GM18858 (cell line): Measurements from ENCODE around the gene SAFB2.

ENCODE experiments used
- ATAC-seq: cut with Tn5 transposase; IDR thresholded peaks from one replicate; pipeline ENCODE4 v1.9.1; 2021; ENCODE audit not compliant: unreplicated experiment

The SAFB2 gene

GRCh38 chr19:5585461-5586299, 36.9 kb downstream of the SAFB2 start:
- ATAC-seq, result no peak

DNA sequence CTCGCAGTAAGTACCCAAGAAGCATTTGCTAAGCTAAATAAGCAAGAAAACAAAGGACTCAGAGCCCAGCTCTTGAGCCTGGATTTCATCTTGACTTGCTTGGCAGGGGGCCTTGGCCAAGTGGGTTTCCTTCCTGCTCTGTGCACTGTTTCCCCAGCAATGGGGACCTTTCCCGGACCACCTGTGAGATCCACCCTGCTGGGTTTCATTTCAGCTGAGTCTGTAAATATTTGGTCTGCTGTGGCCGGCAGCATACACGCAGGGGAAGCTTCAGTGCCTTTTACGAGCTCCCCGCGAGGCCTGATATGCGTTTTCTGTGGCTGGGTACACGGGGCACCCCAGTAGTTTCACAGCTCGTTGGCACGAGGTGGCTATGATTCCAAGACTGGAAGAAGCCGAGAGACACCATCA, 42.4 kb downstream of the SAFB2 start:
- ATAC-seq, result no peak

GRCh38 chr19:5579697-5580096, 42.9 kb downstream of the SAFB2 start:
- ATAC-seq, result no peak

DNA sequence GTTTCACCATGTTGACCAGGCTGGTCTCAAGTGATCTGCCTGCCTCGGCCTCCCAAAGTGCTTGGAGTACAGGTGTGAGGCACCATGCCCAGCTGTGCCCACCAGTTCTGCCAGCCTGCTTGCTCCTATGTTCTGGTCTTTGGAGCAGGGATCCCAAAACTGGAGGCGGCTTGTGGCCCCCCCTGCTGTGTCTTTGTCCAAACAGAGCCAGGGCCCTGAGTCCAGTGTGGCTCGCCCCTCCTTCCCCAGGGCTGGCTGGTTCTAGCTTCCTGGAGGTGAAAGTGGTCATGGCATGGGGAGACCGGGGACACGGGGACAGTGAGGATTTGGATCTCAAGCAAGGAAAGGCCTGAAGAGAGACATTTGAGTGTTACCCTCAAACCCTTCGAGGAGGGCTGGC, 43.3 kb downstream of the SAFB2 start:
- no peak for ATAC-seq

DNA sequence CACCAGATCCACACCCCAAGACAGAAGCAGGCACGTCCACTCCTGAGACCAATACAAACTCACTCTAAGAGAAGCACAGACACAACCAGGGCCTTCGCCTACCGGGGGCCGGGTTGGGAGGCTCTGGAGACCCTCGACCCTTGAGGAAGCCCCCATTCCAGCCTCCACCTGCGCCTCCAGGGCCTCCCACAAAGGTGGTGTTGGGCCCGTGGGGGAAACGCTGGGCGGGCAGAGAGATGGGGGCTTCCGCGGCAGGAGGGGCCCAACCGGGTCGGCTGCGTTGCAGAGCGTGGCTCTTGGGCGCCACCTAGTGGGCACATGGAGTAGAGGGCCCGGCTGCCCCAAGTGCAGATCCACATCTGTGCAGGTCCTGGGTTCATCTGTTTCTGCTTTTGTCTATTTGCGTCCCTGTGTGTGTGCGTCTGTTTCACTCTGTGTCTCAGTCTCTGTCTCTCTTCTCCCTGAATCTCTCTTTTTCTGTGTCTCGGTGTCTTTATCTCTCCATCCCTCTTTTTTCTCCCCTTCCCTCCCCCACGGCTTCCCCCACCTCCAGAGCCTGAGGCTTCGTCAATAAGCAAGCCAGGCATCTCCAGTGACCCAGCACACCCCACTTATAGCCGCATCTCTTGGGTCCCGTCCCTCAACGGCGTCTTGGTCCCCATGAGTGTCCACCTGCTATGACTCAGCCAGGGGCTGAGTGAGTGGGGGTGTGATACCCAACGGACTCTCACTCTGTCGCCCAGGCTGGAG, 44.3 kb downstream of the SAFB2 start:
- no peak for ATAC-seq

- no peak for ATAC-seq
These were observed 47.0 kb downstream of the SAFB2 start for GRCh38 chr19:5575590-5575989.

DNA sequence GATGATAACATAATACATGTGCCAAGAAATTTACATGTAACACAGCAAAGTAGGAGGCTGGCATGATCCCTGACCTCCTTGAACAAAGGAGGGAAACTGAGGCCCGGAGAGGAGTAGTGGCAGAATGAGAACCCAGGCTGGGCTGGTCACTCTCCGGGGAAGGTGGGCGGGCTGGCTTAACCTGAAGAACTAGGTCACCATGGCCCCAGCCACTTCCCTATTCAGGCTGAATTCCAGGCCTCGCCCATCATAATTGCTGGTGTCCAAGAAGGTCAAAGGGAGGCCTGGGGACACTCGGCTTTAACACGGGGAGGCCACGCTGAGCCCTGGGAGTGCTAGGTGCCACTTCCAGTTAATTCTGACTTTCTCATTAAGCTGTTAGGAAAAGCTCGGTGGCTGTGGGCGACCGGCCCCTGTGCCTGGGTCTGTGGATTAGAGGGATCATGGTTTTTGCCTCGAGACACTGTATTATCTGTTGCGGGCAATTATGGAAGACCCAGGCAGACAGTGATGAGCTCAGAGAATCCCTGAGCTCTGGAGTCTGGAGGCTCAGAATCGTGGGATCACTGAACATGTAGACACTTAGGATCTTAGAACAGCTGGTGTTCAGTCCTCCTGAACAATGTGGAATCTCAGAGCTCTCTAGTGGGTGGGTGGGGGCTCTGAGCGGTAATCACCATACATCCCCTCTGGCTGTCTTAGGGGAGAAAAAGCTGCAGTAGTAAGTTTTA, 49.9 kb downstream of the SAFB2 start:
- ATAC-seq, result no peak

- no peak for ATAC-seq
These were observed 50.8 kb downstream of the SAFB2 start for GRCh38 chr19:5571777-5572176.

DNA sequence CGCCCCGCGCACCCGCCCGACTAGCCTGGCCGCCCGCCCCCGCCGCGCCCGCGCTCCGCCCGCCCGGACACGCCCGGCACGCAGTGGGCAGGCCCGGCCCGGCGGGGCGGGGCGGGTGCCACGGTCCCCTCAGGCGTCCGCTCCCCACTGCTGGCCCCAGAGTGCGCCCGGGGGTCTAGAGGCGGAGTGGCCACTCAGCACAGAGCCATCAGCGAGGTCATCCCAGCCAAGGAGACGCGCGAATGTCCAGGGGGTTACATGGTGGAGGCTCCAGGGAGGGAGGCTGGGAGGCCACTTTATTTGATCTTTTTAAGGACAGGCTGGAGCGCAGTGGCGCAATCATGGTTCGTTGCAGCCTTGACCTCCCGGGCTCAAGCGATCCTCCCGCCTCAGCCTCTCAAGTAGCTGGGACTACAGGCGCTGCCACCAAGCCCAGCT, 54.6 kb downstream of the SAFB2 start:
- ATAC-seq, result no peak

- ATAC-seq, result no peak
These were observed 55.1 kb downstream of the SAFB2 start, which contains the start of gene TINCR for GRCh38 chr19:5567360-5567969. TINCR (minus strand) TSS chr19:5567953.

GRCh38 chr19:5564930-5565329, 57.6 kb downstream of the SAFB2 start:
- ATAC-seq, result no peak

GRCh38 chr19:5563935-5564612, 58.5 kb downstream of the SAFB2 start:
- no peak for ATAC-seq

DNA sequence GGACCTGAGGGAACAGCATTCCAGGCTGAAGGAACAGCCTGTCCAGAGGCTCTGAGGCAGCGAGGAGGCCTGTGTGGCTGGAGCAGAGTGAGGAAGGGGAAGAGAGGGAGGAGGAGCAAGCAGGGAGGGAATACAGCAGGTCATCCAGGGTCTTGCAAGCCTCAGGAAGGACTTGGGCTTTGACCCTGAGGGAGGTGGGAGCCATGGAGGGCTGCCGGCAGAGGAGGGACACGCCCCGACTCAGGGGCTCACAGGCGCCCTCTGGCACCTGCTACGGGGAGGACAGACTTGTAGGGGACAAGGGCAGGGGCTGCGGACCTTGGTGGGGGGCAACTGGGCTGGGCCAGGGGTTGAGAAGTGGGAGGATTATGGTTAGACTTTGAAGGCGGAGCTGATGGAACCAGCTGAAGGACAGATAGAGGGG, 59.6 kb downstream of the SAFB2 start:
- ATAC-seq, result no peak

GRCh38 chr19:5562280-5562679, 60.3 kb downstream of the SAFB2 start:
- ATAC-seq, result no peak

- ATAC-seq, result no peak
These were observed 61.0 kb downstream of the SAFB2 start for GRCh38 chr19:5561559-5561958.

DNA sequence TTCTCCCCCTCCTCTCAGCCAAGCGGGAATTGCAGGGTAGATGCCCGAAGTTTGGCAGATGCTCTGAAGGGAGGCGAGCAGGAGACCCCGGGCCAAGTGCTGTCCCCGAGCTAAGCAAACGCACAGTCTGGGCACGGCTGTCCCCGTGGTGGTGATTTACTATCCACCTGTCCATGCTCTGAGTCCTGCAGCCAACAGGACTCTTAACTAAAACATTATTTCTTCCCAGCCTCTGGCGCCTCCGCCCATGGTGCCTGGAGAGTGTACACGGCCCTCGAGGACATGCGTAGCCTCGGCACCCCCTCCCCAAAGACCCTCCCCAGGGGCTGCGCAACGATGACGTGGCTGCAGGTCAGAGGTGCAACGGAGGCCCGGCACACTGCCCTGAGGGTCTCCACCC, 62.4 kb downstream of the SAFB2 start:
- no peak for ATAC-seq

DNA sequence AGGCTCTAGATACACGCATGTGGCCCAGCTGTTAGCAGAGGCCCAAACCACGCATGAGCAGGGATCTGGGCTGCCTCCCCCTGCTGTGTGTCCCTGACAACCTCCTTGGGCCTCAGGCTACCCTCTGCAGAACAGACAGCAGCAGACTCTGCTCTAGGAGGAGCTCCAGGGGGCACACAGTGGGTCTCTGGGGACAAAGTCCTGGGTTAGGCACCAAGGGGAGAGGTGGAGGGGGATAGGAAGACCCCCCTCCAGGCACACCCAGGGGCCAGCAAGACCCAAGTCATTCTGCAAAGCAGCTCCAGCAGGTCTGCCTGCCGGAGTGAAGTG, 62.8 kb downstream of the SAFB2 start:
- ATAC-seq, result no peak

GRCh38 chr19:5558101-5558621, 64.4 kb downstream of the SAFB2 start:
- ATAC-seq, result no peak

GRCh38 chr19:5557691-5558090, 64.9 kb downstream of the SAFB2 start:
- no peak for ATAC-seq

GRCh38 chr19:5554828-5555227, 67.7 kb downstream of the SAFB2 start:
- no peak for ATAC-seq
